NCI-H2227 (cell line): Measurements from ENCODE around the gene RPRML.
"Not testable (repeated sequence)": the region's sequence is repeated elsewhere in the genome, so short reads cannot be mapped to it uniquely, and the experiment has no call there.

Source experiments
- DNase-seq: peaks from one replicate; lab custom pipeline; 2025; ENCODE audit not compliant: unreplicated experiment; lab: John Stamatoyannopoulos, UW

Gene RPRML

DNA sequence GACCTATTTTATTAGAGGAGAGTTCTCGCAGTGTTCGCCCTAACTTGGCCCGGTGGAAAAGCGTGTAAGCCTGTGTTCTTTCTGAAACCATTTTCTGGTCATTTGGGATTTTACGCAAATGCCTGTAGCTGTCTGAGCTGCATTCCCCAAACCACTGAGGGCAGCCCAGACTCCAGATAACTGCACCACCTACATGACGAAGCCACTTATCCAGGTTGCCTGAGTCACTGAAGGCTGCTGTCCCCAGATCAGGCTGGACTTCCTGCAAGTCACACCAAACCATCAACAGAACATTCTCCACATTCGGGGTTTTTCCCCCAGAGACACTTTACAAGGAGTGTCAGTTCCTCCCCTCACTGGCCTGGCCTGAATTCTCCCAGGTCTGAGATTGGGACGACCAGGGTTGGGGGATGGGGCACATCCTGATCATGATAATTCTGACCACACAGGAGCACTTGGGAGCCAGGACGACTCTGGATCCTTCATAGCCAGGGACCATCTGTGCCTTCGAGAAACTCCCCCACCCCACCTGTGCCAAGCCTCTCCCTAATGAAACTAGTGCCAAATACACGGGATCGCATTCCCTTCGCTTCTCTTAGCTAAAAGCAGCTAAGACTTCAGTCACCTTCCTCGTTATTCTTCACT, 2.3 kb downstream of the RPRML start:
- peak; percentile 58 for DNase-seq

DNA sequence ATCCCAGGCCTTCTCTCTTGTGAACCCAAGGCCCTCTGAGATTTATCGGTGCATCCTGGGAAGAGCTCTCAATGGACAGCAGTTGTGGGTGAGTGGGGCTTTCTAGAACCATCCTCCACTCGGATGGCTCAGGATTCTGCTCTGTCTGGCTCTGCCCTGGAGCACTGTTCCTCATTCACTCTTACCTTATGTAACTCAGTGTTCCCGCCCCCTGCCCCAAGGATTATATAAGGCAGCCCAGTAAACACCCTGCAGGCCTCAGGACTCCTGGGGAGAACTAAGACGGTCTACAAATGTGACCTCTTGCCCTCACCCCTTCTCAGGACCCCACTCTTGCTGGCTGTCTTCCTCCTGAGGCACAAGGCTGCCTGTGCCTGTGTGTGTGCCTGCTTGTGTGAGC, 3.8 kb downstream of the RPRML start:
- no peak for DNase-seq

DNA sequence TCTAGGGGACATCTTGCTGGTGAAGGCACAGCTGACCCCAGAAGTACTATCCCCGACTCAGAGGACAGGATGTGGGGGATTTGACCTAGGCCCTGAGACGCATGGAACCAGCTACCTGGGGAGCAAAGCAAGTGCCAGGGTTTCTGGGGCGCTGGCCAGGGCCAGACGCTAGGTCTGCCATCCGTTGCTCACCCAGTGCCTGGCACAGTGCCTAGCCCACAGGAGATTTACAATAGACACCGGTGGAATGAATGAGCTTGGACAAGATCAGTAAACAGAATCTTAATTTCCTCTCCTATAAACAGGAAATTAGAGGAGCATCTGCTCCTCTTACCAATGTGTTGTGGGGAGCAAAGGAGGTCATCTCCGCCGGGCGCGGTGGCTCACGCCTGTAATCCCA, 5.0 kb downstream of the RPRML start:
- DNase-seq: no peak

DNA sequence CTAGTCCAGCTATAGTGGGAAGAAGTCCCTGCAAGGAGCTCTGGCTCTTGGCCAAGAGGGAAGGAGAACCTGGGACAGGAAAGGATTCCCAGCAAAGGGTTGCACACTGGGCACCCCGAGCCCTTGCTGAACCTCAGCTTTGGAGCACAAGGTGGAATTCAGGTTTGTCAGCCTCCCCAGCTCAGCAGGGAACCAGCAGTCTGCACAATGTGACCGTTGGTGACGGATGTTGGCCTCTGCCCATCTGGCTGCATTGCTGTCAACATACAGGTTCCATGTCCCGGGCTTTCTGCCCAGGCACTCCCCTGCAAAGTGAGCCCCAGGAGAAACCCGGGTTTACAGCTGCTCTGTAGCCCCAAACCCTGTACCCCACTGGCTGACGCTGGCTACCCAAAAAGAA, 6.7 kb downstream of the RPRML start:
- no peak for DNase-seq

DNA sequence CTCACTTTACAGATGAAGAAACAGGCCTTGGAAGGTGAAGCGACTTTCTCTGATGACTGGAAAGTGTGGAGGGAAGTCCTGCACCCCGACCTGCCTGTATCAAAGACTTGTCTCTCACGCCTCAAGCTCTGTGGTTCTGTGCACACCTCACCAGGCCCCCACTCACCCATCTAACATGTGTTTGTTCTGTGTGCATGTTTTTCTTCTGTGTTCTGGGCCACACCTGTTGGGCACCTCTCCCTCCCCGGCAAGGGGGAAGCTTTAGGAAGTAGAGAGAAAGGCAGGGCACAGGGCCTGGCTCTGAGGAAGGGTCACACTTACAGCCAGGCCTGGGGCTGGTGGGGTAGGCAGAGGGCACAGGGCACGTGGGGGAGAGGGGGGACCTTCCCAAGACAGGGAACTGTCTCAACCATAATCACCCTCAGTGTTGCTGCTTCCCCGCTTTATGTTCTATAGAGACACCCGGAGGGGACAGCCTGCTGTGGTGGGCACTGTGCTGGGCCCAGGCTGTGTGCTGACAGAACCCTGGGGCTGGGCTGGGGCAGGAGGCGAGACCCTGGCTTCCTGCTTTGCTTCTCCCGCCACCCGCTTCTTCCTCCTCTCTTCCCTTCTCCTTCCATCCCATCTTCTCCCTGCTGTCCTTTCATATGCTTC, 7.3 kb downstream of the RPRML start:
- DNase-seq: no peak

DNA sequence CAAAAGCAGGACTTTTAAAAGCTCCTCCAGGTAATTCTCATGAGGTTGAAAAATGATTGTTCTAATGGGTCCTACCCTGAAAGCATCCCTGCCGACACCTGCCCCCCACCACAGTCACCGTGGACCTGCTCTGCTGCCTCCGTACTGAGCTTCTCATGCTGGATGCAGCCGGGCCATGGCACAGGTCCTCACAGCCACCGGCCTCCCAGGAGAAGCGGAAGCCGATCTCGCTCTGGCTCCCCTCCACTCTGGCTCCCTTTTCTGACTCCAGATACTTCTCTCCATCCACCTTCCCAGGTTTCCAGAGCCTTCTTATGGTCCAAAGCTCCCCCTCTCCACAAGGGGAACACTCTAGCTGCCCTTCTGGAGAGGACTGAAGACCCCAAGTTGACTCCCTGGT, 10.2 kb downstream of the RPRML start:
- no peak for DNase-seq

DNA sequence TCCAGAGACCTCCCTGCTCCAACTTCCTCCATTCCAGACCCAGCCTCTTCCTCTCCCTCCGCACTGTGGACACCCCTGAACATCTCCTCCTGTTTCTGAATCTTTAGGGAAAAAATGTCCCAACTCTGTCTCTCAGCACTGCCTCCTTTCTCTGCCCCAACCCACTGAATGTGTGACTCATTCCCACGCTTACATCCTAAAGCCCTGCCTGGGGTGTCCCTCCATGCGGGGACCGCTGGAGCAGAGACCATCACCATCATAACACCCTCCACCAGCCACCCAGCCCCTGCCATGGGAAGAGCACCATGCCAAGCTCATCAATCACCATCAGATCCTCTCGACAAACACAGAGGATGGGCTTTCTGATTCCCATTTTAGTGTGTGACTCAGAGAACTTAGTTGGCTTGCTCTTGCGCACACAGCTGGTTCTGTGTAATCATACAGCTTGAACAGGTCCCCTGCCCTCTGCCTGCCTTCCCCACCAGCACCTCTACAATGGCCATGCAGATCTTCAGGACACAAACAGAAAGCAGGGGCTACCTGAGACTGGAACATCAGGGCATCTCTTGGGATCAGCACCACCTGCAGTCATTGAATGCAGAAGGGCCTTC, 10.7 kb downstream of the RPRML start:
- DNase-seq: no peak

DNA sequence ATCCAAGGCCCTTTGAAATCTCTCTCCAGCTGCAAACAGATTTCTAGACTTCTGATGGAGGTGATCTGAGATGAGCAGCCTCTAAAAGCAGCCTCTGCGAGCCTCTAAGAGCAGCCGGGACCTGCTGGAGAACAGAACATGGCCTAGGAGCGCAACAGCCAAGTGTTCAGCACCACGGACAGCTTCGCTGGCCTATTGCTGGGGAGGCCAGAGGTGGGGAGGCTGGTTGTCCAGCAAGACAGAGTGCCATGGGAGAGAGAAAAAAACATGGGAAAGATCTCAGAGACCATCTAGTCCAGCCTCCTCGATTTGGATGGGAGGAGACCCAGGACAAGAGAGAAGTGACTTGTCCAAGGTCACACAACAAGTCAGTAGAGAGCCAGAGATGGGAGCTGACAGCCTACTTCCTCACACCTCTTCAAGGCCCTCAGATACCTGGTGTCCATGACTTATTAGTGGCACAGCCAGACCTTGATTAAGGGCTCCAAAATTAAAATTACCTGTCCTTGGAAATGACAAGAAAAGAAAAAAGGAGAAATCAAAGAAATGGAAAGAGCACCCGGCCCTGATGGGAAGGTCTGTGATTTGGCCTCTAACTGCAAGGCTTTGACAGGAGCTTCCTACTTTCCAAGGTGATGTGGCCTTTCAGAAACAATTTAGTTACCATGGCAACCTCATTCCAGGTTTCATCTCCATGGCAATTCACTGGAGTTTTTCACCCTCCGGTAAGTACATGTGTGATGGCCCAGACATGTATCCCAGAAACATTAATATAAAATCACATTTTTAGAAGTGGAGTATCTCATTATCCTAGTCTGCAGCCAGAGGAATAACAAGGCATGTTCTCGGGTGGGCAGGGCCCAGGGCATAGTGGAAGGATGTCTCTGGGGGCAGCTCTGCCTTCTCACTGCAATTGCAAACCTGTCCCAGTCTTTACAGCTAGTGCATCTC, 14.5 kb downstream of the RPRML start:
- DNase-seq: peak; percentile 65

DNA sequence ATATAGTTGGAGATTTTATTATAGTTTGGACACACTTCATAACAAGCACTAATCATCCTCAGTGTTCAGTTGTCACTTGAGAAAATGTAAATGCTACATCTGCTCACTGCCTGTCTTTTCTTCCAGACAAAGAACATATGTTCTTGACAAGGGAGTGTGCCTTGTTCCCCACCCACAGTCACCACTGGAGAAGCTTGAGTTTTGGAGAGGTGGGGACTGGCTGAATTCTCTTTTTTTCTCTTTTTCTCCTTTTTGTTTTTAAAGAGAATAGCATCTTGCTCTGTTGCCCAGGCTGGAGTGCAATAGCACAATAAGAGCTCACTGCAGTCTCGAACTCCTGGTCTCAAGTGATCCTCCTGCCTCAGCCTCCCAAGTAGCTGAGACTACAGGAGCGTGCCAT, 15.5 kb downstream of the RPRML start:
- no peak for DNase-seq

DNA sequence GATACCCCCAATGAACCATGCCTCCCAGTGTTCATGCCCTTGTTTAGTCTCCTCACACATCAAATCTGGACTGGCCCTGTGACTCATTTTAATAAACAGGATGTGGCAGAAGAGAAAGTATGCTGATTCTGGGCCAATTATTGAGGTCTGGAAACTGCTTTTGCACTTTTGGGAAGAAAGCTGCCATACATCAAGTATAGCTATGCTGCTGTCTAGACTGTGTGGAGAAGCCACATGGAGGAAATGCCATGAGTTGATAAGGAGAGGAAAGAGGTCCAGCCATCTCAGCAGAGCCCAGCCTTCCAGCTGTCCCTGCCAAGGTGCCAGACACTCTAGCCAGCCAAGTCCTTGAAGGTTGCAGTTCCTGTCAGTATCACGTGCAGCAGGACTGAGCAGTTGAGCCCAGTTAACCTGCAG, 16.7 kb downstream of the RPRML start:
- DNase-seq: no peak

DNA sequence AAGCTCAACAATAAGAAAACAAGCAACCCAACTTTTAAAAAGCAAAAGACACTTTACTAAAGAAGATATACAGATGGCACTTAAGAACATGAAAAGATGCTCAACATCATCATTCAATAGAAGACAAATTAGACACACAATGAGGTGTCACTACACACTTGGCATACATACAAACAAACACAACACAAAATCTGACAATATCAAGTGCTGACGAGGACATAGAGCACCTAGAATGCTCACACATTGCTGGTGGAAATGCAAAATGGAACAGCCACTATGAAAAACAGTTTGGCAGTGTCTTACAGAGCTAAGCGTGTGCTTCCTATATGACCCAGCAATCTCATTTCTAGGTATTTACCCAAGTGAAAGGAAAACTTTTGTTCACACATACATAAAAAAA, 18.9 kb downstream of the RPRML start:
- DNase-seq: no peak

DNA sequence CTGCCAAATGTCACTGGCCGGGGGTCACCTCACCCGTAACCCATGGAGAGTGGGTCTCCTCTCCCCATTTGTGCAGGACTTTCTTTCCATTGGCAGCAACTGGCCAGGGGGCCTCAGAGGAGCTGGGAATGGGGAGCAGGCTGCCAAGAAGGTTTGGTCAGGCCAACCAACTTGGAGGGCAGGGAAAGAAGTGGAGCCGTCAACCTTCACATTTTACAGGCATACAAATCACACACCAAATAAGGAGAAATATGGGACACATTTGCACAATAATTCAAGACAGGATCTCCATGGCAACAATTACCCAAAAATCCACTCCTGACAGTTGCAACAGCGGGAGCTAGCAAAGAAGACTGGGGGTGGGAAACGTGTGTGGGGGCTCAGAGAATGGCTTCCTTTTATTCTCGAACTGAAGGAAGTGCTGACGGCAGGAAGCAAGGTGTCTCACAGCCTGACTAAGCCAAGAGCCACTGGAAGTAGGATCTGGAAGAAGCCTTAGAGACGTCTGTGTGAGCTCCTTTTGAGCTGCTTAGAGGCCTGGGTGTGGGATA, 20.9 kb downstream of the RPRML start:
- DNase-seq: no peak

DNA sequence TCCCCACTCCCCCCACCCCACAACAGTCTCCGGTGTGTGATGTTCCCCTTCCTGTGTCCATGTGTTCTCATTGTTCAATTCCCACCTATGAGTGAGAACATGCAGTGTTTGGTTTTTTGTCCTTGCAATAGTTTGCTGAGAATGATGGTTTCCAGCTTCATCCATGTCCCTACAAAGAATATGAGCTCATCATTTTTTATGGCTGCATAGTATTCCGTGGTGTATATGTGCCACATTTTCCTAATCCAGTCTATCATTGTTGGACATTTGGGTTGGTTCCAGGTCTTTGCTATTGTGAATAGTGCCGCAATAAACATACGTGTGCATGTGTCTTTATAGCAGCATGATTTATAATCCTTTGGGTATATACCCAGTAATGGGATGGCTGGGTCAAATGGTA, 25.9 kb downstream of the RPRML start:
- not testable (repeated sequence) for DNase-seq

DNA sequence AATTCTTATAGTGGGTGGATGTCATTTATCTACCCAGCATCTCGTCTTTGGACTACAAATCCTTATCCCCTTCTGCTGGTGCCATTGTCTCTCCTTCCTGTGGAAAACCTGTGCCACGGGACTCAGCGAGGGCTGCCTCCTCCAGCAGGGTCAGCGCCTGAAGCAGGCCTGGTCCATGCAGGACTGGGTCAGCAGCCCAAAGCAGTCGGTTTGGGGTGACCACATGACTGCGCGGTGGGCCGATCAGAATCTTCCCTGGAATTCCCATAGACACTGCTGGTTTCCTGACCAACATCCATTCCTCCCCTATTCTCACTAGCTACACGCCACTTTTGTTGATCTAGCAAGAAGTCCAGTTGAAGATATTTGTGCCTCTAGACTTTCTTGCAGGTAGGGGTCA, 26.9 kb downstream of the RPRML start:
- no peak for DNase-seq

DNA sequence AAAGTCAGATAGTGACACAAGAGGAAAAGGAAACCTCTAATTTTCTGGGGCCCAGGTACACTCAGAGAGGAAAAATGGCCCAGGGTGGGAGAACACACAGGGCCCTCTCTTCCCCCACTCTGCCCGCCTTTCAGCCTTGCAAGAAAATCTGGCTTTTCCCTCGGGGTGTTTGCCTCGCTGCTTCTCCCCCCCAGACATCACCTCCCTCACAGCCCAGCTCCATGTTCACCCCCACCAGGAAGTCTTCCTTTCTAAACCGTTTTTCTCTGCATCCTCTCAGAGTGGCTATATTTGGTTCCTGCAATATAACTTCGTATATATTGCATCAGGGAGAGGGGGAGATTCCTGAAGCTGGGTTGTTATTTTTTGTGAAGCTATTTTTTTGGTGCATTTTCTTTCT, 27.3 kb downstream of the RPRML start:
- DNase-seq: no peak

DNA sequence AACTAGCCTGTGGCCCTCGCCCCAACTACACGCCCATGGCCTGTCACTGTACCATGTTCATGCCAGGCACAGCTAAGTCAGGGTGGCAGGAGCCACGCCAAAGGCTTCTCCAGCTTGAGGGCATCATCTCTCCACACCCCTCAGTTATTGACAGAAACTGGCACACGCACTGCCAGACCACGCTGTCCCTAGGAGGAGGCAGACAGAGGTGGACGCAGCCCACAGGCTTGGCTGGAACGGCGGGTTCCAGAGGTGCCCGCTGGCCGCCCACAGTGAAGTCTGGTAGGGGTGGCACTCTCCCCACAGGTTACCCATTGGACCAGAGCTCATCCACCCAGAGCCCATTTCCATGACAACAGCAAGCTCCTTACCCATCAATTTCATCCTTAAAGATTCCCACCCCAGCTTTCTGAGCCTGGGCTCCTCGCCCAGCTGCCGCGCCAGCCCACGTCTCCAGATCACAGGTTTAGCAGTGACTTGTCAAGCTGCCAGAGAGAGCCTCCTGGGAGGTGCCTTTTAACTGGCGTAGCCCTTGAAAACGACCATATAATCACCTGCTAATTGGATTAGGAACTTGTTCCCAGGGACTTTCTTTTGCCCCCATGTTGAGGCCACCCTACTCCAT, 27.9 kb downstream of the RPRML start:
- DNase-seq: peak; percentile 73

DNA sequence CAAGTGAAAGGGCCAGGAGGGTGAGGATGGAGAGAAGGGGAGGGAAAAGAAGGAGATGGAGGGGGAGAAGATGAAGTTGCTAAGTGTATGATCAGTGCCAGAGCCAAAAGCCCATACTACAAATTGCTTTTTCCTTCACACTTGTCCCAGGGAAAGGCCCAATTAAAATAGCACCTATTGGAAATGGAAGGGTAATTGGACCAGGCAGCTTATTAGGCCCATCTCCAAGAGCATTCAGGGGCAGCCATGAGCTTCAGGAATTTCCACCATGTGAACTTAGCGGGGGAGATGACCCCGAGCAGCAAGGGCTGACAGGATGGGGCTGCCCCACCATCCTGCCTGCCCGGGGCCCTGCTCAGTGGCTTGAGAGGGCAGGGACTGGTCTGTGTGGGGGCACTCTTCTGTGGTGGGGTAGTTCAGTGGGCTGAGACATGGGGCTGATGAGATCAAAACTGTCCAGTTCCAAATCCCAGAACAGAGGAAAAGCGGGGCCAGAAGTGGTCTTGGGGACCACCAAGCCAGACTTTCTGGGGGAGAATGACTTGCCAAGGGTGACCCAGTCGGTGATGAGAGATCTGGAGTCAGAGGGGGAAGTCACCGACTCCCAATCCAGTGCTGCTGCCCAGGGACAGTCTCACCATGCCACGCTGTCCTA, 28.6 kb downstream of the RPRML start:
- DNase-seq: no peak

DNA sequence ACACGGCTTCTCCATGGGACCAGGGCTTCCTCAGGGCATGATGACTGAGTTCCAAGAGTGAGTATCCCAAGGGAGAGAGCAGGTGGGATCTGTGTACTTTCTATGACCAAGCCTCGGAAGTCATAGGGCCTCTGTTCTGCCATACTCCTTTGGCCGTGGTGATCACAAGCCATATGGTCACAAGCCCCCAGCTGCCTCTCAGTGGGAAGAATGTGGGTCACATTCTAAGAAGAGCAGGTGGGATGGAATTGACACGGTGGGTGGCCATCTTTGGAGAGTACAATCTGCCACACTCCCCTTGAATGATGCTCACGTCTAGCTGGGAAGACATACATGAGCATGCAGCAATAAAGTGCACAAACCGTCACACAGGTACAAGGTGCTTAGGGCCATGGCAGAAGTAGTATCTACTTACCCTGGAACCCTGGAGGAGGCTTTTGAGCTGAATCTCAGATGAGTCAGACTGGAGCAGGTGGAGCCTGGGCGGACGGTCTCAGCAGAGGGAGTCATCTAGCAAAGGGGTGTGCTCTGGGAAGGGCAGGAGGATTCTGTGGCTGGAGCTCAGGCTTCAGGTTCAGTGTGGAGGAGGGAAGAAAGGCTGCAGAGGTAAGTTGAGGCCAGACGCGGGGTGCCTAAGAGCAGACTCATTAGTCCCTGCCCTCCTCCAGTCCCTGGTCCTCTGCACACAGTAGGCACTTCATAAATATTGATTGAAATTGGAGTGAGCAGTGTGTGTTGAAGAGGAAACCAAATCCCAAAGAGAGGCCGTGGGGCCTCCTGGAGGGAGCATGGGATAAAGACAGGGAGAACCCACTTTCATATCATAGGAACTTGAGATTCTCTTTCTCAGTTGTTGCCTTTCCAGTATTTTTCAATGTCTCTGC, 29.5 kb downstream of the RPRML start:
- DNase-seq: no peak

DNA sequence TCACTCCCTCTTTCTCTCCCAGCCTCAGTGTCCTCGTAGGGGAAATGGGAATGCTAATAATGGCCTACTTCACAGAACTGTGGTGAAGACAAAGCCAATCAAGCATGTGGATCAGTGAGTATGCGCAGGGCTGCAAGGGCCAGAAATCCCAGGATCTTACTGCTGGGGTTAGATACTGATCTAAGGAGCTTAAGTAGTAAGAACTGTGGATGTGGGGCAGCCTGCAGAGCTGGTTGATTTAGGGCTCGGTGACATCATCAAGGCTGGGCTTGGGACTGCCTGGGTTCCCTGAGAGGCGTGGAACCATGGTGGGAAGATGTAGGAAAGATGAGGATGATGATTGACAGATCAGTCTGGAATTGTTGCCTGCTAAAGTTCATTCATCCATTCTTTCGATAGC, 30.5 kb downstream of the RPRML start:
- DNase-seq: no peak
